Endothelial cell of umbilical vein (primary cell): Measurements from ENCODE around the gene ZNF205. TPM values are rescaled to one million over a fixed set of nuclear protein-coding genes. Genes with fewer than 3 reads are reported as not detected.

Experiments
- BruUV-seq: library from RNA; stranded (reverse); fragments of 400-500 nt; replicated peaks from 2 replicates; lab custom pipeline; 2021; lab: Mats Ljungman, UMichigan
- CTCF ChIA-PET: fragments of 300-600, 350-600 bp; sonication (Branson Sonifier 250); formaldehyde crosslinking; loops from one replicate; lab custom pipeline; 2021; ENCODE audit warnings: antibody characterized with exemption, inconsistent platforms; lab: Charles Lee
- POLR2A ChIA-PET: fragments of 300-600, 350-600 bp; sonication (Branson Sonifier 250); formaldehyde crosslinking; loops from one replicate; lab custom pipeline; 2021; ENCODE audit warnings: antibody characterized with exemption, inconsistent platforms; lab: Charles Lee
- DNase-seq: peaks from one replicate; pipeline ENCODE4 v3.0.0-alpha.2; 2011; ENCODE audit warnings: low read depth, low spot score
- FAIRE-seq: peaks from 2 replicates; lab custom pipeline; 2011; peaks lifted over from hg19 to GRCh38; lab: Jason Lieb, UNC
- H2AFZ ChIP-seq: 2 replicates; pipeline ENCODE4 v1.6.0; 2012; ENCODE audit warnings: low read depth, low read length, control low read depth, inconsistent platforms
- H3K27ac ChIP-seq: 2 replicates; pipeline ENCODE4 v1.5.1; 2011; ENCODE audit warnings: low read depth, mild to moderate bottlenecking, control low read depth, low read length, moderate library complexity; ENCODE audit not compliant: insufficient read depth
- H3K27me3 ChIP-seq, 2 experiments: 2 replicates each; pipeline versions ENCODE4 v1.6.0 to v1.6.1; 2011; ENCODE audit warnings: low read length in 2 of 2, mixed read lengths in 1 of 2; ENCODE audit not compliant: control insufficient read depth in 2 of 2, insufficient read depth in 2 of 2
- H3K36me3 ChIP-seq, 2 experiments: 2 replicates in 1 of 2; 3 replicates in 1 of 2; pipeline ENCODE4 v1.5.1; 2011; ENCODE audit warnings: low read length in 2 of 2, mild to moderate bottlenecking in 1 of 2, moderate library complexity in 1 of 2; ENCODE audit not compliant: control insufficient read depth in 2 of 2, insufficient read depth in 2 of 2; ENCODE audit errors: extremely low read depth in 1 of 2
- H3K4me1 ChIP-seq: 3 replicates; pipeline ENCODE4 v1.5.1; 2011; ENCODE audit warnings: mild to moderate bottlenecking, low read length; ENCODE audit not compliant: control insufficient read depth, insufficient read depth; ENCODE audit errors: extremely low read depth
- H3K4me2 ChIP-seq: 2 replicates; pipeline ENCODE4 v1.6.1; 2011; ENCODE audit warnings: low read length, control low read depth, mixed read lengths; ENCODE audit not compliant: insufficient read depth
- H3K4me3 ChIP-seq, 3 experiments: fragments of 200-600 bp in 1 of 3; sonication (generic), shearing (Covaris generic) in 1 of 3; replicated peaks in 1 of 3; 2 replicates each; pipeline ENCODE4 v1.5.1; 2011 to 2016; ENCODE audit warnings: control low read depth in 3 of 3, low read length in 3 of 3, mild to moderate bottlenecking in 2 of 3, inconsistent platforms in 1 of 3, low read depth in 1 of 3, moderate library complexity in 1 of 3; ENCODE audit not compliant: insufficient read depth in 1 of 3
- H3K79me2 ChIP-seq: 2 replicates; pipeline ENCODE4 v1.6.0; 2012; ENCODE audit warnings: low read length, inconsistent platforms; ENCODE audit not compliant: control insufficient read depth, insufficient read depth
- H3K9ac ChIP-seq: replicated peaks from 2 replicates; pipeline ENCODE3; 2011; ENCODE audit warnings: low read length, control low read depth; ENCODE audit not compliant: insufficient read depth; ENCODE audit errors: extremely low read depth
- H3K9me1 ChIP-seq: replicated peaks from 3 replicates; pipeline ENCODE4 v1.6.0; 2011; ENCODE audit warnings: mild to moderate bottlenecking, low read length; ENCODE audit not compliant: control insufficient read depth, insufficient read depth; ENCODE audit errors: extremely low read depth
- H3K9me3 ChIP-seq: replicated peaks from 2 replicates; pipeline ENCODE4 v1.5.1; 2012; ENCODE audit warnings: low read length, inconsistent platforms; ENCODE audit not compliant: control insufficient read depth, insufficient read depth
- H4K20me1 ChIP-seq: replicated peaks from 2 replicates; pipeline ENCODE3; 2011; ENCODE audit warnings: mild to moderate bottlenecking, low read length; ENCODE audit not compliant: control insufficient read depth, insufficient read depth; ENCODE audit errors: extremely low read depth
- CTCF ChIP-seq, 2 donors: IDR thresholded peaks; 1 replicate in 1 of 2; 2 replicates in 1 of 2; pipeline ENCODE4 v1.5.1; 2011; ENCODE audit warnings: low read length in 2 of 2, mild to moderate bottlenecking in 2 of 2, moderate library complexity in 2 of 2, control low read depth in 1 of 2, inconsistent platforms in 1 of 2, low read depth in 1 of 2; ENCODE audit not compliant: insufficient read depth in 1 of 2; ENCODE audit errors: extremely low read depth in 1 of 2
- EZH2 ChIP-seq: IDR thresholded peaks from 2 replicates; pipeline ENCODE4 v1.6.1; 2012; ENCODE audit warnings: borderline replicate concordance, low read depth, mild to moderate bottlenecking, moderate library complexity, low read length, inconsistent platforms; ENCODE audit not compliant: severe bottlenecking
- FOS ChIP-seq: IDR thresholded peaks from 2 replicates; pipeline ENCODE4 v1.6.1; 2011; ENCODE audit warnings: mild to moderate bottlenecking, low read length, moderate library complexity, borderline replicate concordance; ENCODE audit not compliant: insufficient read depth
- GATA2 ChIP-seq: IDR thresholded peaks from 2 replicates; pipeline ENCODE4 v1.7.0; 2011; ENCODE audit warnings: low read depth, mild to moderate bottlenecking, moderate library complexity, mixed read lengths, low read length; ENCODE audit not compliant: insufficient read length, insufficient read depth
- JUN ChIP-seq: IDR thresholded peaks from 2 replicates; pipeline ENCODE4 v1.6.1; 2011; ENCODE audit warnings: borderline replicate concordance, low read depth; ENCODE audit not compliant: insufficient read length, insufficient read depth
- MAX ChIP-seq: IDR thresholded peaks from 2 replicates; pipeline ENCODE4 v1.6.1; 2011; ENCODE audit not compliant: insufficient read depth, insufficient read length
- MYC ChIP-seq: IDR thresholded peaks from one replicate; pipeline ENCODE4 v1.6.1; 2011; ENCODE audit warnings: mild to moderate bottlenecking, low read depth, low read length
- POLR2A ChIP-seq: IDR thresholded peaks from 2 replicates; pipeline ENCODE4 v1.6.1; 2012; ENCODE audit warnings: low read depth, mild to moderate bottlenecking, control low read depth, low read length
- POLR2AphosphoS5 ChIP-seq: IDR thresholded peaks from 2 replicates; pipeline ENCODE4 v1.6.1; 2012; ENCODE audit warnings: low read depth, mild to moderate bottlenecking, control low read depth, low read length, moderate library complexity; ENCODE audit not compliant: insufficient read depth
- dilution Hi-C: fragments of 300-500 bp; cut with MboI; formaldehyde crosslinking; loops from one replicate; pipeline ENCODE4 v1.15.0; 2019; ENCODE audit warnings: low sequenced_read_pairs; ENCODE audit not compliant: extremely low pct_ligation_motif_present
- intact Hi-C: fragments of 100-400 bp; cut with micrococcal nuclease; formaldehyde crosslinking; loops from one replicate; pipeline ENCODE4 v1.10.0; 2022
- polyA plus RNA-seq, 4 experiments: library from polyadenylated mRNA; depleted of rRNA in 3 of 4; stranded (reverse) in 3 of 4; unstranded in 1 of 4; fragments of >200 nt; gene quantifications; 2 replicates each; pipeline versions ENCODE4 v1.2.1 to v1.2.3, GENCODE V29; 2011 to 2012; ENCODE audit warnings: missing spikeins in 1 of 4
- total RNA-seq: library from RNA; stranded (reverse); gene quantifications from 2 replicates; pipeline ENCODE4 v1.2.3, GENCODE V29; 2021

The ZNF205 gene
- total and polyA plus RNA-seq, 2 donors (not counting 3 experiments of a cell fraction or from before 2014, with no cell fraction given) = 18.5 to 19.0 TPM

GRCh38 chr16:3121851-3122467 is 9.6 kb downstream of the ZNF205 start:
- FAIRE-seq = no peak
- Histone ChIP-seq H3K9ac (no peak overlapping the region), H3K27me3 (no peaks in the 10 kb centered on the region), H3K4me3 (no peak overlapping the region), H3K79me2 (no peaks in the 10 kb centered on the region), H2AFZ (no peak overlapping the region), H3K4me2 (no peak overlapping the region), H3K9me3 (no peaks in the 10 kb centered on the region), H3K27ac (no peak overlapping the region), H3K4me1 (peaks cover 6% of the 10 kb centered on the region), H3K36me3 (peaks cover 4 to 18% of the 10 kb centered on the region in 2 experiments), H4K20me1 (no peaks in the 10 kb centered on the region), H3K9me1 (no peaks in the 10 kb centered on the region)
- dilution Hi-C loops (no loop called here), intact Hi-C loops (no loop called here)
- TF ChIP-seq JUN = no peak
- no peak for TF ChIP-seq MYC
- TF ChIP-seq CTCF (IDR thresholded peaks at IDR 0.05; ENCODE audit: extremely low read depth in 1 of 2, insufficient read depth in 1 of 2, low read depth in 1 of 2, low read length in 2 of 2) = no peak
- TF ChIP-seq POLR2AphosphoS5 = no peak
- no peak for TF ChIP-seq MAX
- TF ChIP-seq FOS = no peak
- no peak for TF ChIP-seq GATA2
- no peak for TF ChIP-seq POLR2A
- TF ChIP-seq EZH2 = no peak
- DNase-seq = no peak
- no TSS peak for BruUV-seq
- ChIA-PET CTCF (interaction anchor here (1.1 to 4.9 kb wide), 6 partner anchors 7 to 63 kb away, joined by 3 to 26 read pairs (median 6); partner anchors contain the start of gene ZNF213), POLR2A (interaction anchor here (0.5 kb wide), 1 partner anchor 101 kb away, joined by 3 read pairs; no protein-coding TSS in a partner anchor)
